ENCODE data around the gene OR11G2. TPM values are rescaled to one million over a fixed set of nuclear protein-coding genes. Genes with fewer than 3 reads are reported as not detected.

The OR11G2 gene, protein sequence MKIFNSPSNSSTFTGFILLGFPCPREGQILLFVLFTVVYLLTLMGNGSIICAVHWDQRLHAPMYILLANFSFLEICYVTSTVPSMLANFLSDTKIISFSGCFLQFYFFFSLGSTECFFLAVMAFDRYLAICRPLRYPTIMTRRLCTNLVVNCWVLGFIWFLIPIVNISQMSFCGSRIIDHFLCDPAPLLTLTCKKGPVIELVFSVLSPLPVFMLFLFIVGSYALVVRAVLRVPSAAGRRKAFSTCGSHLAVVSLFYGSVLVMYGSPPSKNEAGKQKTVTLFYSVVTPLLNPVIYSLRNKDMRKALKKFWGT
- total RNA-seq: not detected in 2 replicates

DNA sequence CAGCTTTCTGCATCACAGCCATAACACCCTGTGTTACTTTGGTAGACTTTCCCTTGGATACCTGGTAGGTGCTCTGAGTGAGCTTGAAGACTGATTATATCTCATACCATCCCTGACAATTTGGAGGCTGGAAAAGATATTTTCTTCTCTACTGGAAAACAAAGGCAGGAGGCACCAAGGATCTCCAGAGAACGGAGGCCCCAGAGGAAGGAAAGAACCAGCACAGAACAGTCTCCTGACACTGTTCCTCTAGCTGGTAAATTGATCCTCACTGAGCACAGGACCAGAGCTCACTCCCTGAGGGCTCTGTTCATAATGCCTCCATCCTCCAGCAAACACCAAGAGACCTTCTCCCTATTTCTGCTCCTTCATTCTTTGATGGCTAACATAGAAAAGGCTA lies at the start of gene OR11G2:
Gene OR11G2 (plus strand): TSS at position 301 of the 400 bp plus-strand sequence. CDS start 6,542 bp downstream, outside the sequence.

DNA sequence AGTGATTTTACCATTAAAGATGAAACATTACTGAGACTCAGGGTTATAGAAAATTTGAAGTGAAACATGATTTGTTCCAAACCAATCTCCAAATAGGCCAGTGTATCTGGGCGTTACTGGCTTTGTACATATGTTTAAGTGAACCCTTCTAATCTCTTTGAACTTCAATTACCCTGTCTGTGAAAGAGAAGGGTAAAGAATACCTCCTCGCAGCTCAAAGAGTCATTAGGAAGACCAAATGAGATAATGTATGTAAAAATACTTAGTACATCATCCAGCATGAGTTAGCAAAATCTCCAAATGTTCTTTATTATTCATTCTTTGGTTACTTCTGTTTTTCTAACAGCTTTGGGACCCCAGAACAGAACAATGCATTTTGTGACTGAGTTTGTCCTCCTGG lies 32.7 kb downstream of the OR11G2 start, which contains the start of gene OR11H6:
Gene OR11H6 (plus strand): TSS at position 301 of the 400 bp plus-strand sequence. CDS start 0 bp downstream, at position 301.

DNA sequence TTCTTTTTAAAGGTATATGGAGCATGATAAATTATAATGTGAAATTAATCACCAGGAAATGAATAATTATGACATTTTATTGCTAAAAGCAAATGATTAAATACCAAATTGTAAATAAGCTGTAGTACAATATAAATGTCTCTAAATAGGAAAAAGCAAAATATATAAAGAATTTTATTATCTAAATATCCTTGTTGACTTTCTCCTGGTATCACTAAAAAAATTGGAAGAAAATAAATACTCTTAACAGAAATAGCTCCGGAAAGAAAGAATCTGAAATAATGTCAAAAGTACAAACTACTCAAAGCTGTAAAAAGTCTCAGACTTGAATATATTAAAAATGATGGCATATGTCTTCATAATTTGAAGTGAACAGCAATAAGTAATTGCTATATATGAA lies 38.0 kb downstream of the OR11G2 start, which contains the start of gene OR11H7:
Gene OR11H7 (plus strand): TSS at position 301 of the 400 bp plus-strand sequence.

Other genes starting within 250 kb of the OR11G2 start
- gene OR4K15, start 215.3 kb upstream of the OR11G2 start, total RNA-seq: not detected in 2 replicates
- gene OR4Q2, start 188.7 kb upstream of the OR11G2 start, total RNA-seq: not detected in 2 replicates
- not detected in 2 replicates for gene OR4K14, start 171.6 kb upstream of the OR11G2 start, total RNA-seq
- not detected in 2 replicates for gene OR4K13, start 154.9 kb upstream of the OR11G2 start, total RNA-seq
- not detected in 2 replicates for gene OR4L1, start 130.9 kb upstream of the OR11G2 start, total RNA-seq
- not detected in 2 replicates for gene OR4K17, start 80.2 kb upstream of the OR11G2 start, total RNA-seq
- not detected in 2 replicates for gene OR4N5, start 52.1 kb upstream of the OR11G2 start, total RNA-seq
- not detected in 2 replicates for gene OR11H6, start 32.8 kb downstream of the OR11G2 start, total RNA-seq
- not detected in 2 replicates for gene OR11H7, start 38.1 kb downstream of the OR11G2 start, total RNA-seq
- not detected in 2 replicates for gene OR11H4, start 48.4 kb downstream of the OR11G2 start, total RNA-seq
- 26.0 and 79.2 TPM in 2 replicates for gene TTC5, start 115.1 kb downstream of the OR11G2 start, total RNA-seq
- gene CCNB1IP1, start 142.4 kb downstream of the OR11G2 start, total RNA-seq: 36.2 and 50.7 TPM in 2 replicates
- 8.8 and 10.5 TPM in 2 replicates for gene PARP2, start 152.7 kb downstream of the OR11G2 start, total RNA-seq
- 12.3 and 18.2 TPM in 2 replicates for gene TEP1, start 222.6 kb downstream of the OR11G2 start, total RNA-seq
- gene KLHL33, start 245.3 kb downstream of the OR11G2 start, total RNA-seq: not detected in 2 replicates